ENCODE measurements around the gene IFT80. TPM values are rescaled to one million over a fixed set of nuclear protein-coding genes. Genes with fewer than 3 reads are reported as not detected.

Gene IFT80
- total and polyA plus RNA-seq, 9 of the 15 experiments (the other 6 are each of a cell fraction or from before 2014, with no cell fraction given), result 6.7 to 21.1 (median 16.4) TPM

GRCh38 chr3:160331127-160331937 is 67.7 kb downstream of the IFT80 start (continued):
- TF ChIP-seq RAD21 (CRISPR knock-in tag; conservative IDR thresholded peaks at IDR 0.05 in 1 of 2, IDR thresholded peaks at IDR 0.05 in 1 of 2) (peak in 1 of 2 experiments; percentile 9; a peak in 1 of 4 replicates), PHF21A (IDR thresholded peaks at IDR 0.05; ENCODE audit: borderline replicate concordance, low read depth) (no peak), TBP (optimal IDR thresholded peaks at IDR 0.05; ENCODE audit: low read depth, low read length) (no peak), LEF1 (IDR thresholded peaks at IDR 0.05) (no peak; the same call in 1 of the 2 replicates), XRCC4 (IDR thresholded peaks at IDR 0.05; ENCODE audit: extremely low read depth, insufficient read depth, insufficient read length) (no peak), NR2C2 (CRISPR knock-in tag; IDR thresholded peaks at IDR 0.05) (no peak), NR2C2 (tag; IDR thresholded peaks at IDR 0.05) (peak; percentile 38; the same call in 1 of the 2 replicates), HINFP (tag; conservative IDR thresholded peaks at IDR 0.05; ENCODE audit: low read depth) (no peak), MTF1 (CRISPR knock-in tag; IDR thresholded peaks at IDR 0.05; ENCODE audit: borderline replicate concordance) (no peak), NR2F6 (CRISPR knock-in tag; IDR thresholded peaks at IDR 0.05) (no peak), HOXB6 (CRISPR knock-in tag; IDR thresholded peaks at IDR 0.05; ENCODE audit: borderline replicate concordance) (no peak), SMARCE1 (IDR thresholded peaks at IDR 0.05) (peak; percentile 78; the same call in 1 of the 2 replicates), ZNF717 (CRISPR knock-in tag; IDR thresholded peaks at IDR 0.05) (no peak), REST (IDR thresholded peaks at IDR 0.05; ENCODE audit: borderline replicate concordance) (no peak), REST (CRISPR knock-in tag; IDR thresholded peaks at IDR 0.05; ENCODE audit: low read depth) (no peak), POLR2AphosphoS2 (IDR thresholded peaks at IDR 0.05; ENCODE audit: low read length) (no peak), CXXC5 (CRISPR knock-in tag; IDR thresholded peaks at IDR 0.05) (peak; percentile 17; the same call in 1 of the 2 replicates)
- TF ChIP-seq, protein P1, sequence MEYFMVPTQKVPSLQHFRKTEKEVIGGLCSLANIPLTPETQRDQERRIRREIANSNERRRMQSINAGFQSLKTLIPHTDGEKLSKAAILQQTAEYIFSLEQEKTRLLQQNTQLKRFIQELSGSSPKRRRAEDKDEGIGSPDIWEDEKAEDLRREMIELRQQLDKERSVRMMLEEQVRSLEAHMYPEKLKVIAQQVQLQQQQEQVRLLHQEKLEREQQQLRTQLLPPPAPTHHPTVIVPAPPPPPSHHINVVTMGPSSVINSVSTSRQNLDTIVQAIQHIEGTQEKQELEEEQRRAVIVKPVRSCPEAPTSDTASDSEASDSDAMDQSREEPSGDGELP (CRISPR knock-in tag; IDR thresholded peaks at IDR 0.05; ENCODE audit: borderline replicate concordance), result no peak

Data from K562 (cell line).